ENCODE measurements around the gene MED27.

Gene MED27

DNA sequence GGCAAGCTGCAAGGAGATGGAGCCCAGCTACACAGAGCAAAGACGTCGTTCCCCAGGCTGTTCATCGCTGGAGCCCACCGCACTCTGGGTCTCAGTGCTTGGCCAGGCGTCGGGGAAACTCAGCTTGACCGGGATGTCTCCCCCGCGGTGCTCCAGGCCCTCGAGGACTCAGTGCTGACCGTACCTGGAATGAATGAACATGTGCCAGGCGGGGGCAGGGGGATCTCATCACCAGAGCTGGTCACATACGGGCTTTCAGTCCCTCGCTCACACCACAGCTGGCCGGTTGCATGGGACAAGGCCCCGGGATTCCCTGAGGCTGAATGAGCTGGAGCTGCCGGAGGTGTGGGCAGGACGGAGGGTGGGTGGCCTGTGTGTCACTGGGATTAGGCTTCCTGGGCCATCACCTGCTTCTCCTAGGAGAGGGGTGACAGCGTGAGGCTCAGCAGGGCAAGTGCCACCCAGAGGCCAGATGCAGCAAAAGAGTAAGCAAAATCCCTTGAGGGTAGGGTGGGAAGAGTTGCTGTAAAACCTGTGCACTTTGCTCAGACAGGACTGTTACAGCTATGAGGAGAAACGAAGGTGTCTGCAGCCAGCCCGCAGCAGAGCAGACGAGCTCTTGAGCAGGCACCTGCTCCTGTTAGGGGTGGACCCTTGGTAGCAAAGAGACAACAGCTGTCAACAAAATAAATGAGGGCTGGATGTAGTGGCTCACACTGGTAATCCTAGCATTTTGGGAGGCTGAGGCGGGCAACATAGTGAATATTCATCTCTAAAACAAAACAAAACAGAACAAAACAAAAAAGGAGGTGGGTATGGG is 269.1 kb downstream of the MED27 start:
- DNase-seq (ENCODE audit: low spot score): no peak
